Activated CD8-positive, alpha-beta T cell treated with anti-CD3 and anti-CD28 coated beads, Interleukin-2, amount 10 ng/mL, durations not matched to agents 7 days and 5 days (primary cell): Measurements from ENCODE around the gene BRI3BP. TPM values are rescaled to one million over a fixed set of nuclear protein-coding genes. Genes with fewer than 3 reads are reported as not detected.
"Not testable (repeated sequence)": the region's sequence is repeated elsewhere in the genome, so short reads cannot be mapped to it uniquely, and the experiment has no call there.

Source experiments
- ATAC-seq: fragments of 150-1000 bp; cut with Tn5 transposase; one replicate; pipeline ENCODE4 v1.10.0; 2021; ENCODE audit warnings: moderate library complexity
- CTCF ChIA-PET: fragments of 350-600 bp; sonication (Branson Sonifier 250); formaldehyde crosslinking; loops from one replicate; lab custom pipeline; 2021; ENCODE audit warnings: antibody characterized with exemption; lab: Charles Lee
- POLR2A ChIA-PET: fragments of 350-600 bp; sonication (Branson Sonifier 250); formaldehyde crosslinking; loops from one replicate; lab custom pipeline; 2021; ENCODE audit warnings: antibody characterized with exemption; lab: Charles Lee
- DNase-seq: peaks from one replicate; pipeline ENCODE4 v3.0.0-alpha.2; 2020
- H3K27ac Mint-ChIP-seq: one replicate; pipeline ENCODE4 v1.8.0; 2021; ENCODE audit warnings: mild to moderate bottlenecking, mixed read lengths
- H3K27me3 Mint-ChIP-seq: one replicate; pipeline ENCODE4 v1.8.0; 2021; ENCODE audit warnings: low read depth, mixed read lengths
- H3K36me3 Mint-ChIP-seq: one replicate; pipeline ENCODE4 v1.8.0; 2021; ENCODE audit warnings: low read depth, mixed read lengths
- H3K4me1 Mint-ChIP-seq: one replicate; pipeline ENCODE4 v1.8.0; 2021; ENCODE audit warnings: low read depth, mixed read lengths
- H3K4me3 Mint-ChIP-seq: one replicate; pipeline ENCODE4 v1.8.0; 2021; ENCODE audit warnings: mild to moderate bottlenecking, mixed read lengths
- H3K9me3 Mint-ChIP-seq: one replicate; pipeline ENCODE4 v1.8.0; 2022; ENCODE audit warnings: mixed read lengths; ENCODE audit not compliant: insufficient read depth
- total RNA-seq, 2 experiments: library from RNA; stranded (reverse); gene quantifications; one replicate each; pipeline ENCODE4 v1.2.3, GENCODE V29; 2021

The BRI3BP gene
- total RNA-seq, 2 experiments from 2014 or later = 26.5 to 27.0 TPM

DNA sequence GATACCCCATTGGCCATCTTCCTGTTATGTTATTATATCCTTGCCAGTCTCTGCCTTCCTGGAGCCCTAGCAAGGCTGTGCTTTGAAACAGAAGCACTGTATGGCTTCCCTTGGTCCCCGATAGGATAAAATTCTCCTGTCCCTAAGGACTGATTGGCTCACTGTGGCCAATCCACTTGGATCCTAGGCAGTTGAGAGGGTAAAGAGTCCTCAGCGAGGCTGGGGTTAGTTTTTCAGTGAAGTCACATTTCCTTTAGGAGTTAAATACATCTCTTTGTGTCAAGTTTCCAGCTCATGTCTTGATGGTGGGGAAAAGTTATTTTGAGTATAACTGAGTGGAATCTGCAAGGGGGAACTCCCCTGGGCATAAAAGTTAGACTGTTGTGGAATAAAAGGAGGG is 79.1 kb downstream of the BRI3BP start:
- POLR2A ChIA-PET = no interaction called here
- ATAC-seq = no peak
- Mint-ChIP-seq H3K4me1 (peaks cover 2% of the 10 kb centered on the region), H3K4me3 (no peak overlapping the region), H3K36me3 (peaks cover 18% of the 10 kb centered on the region), H3K27ac (no peak overlapping the region), H3K9me3 (no peaks in the 10 kb centered on the region), H3K27me3 (no peaks in the 10 kb centered on the region)
- CTCF ChIA-PET = interaction anchor here (1.0 kb wide), 1 partner anchor 10 kb away, joined by 3 read pairs; no protein-coding TSS in a partner anchor
- no peak for DNase-seq

DNA sequence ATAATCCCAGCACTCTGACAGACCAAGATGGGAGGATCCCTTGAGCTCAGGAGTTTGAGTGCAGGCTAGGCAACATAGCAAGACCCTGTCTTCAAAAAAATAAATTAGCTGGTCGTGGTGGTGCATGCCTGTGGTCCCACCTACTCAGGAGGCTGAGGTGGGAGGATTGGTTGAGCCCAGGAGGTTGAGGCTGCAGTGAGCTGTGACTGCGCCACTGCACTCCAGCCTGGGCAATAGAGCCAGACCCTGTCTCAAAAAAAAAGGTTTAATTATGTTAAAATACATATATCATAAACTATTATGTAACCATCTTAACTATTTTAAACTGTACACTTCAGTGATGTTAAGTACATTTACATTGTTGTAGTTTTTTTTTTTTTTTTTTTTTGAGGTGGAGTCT is 80.8 kb downstream of the BRI3BP start:
- DNase-seq, H3K27ac Mint-ChIP-seq, H3K9me3 Mint-ChIP-seq, H3K4me3 Mint-ChIP-seq, H3K27me3 Mint-ChIP-seq, H3K4me1 Mint-ChIP-seq, ATAC-seq, CTCF ChIA-PET, POLR2A ChIA-PET: not testable (repeated sequence)
- H3K36me3 Mint-ChIP-seq = peaks cover 27% of the 10 kb centered on the region

DNA sequence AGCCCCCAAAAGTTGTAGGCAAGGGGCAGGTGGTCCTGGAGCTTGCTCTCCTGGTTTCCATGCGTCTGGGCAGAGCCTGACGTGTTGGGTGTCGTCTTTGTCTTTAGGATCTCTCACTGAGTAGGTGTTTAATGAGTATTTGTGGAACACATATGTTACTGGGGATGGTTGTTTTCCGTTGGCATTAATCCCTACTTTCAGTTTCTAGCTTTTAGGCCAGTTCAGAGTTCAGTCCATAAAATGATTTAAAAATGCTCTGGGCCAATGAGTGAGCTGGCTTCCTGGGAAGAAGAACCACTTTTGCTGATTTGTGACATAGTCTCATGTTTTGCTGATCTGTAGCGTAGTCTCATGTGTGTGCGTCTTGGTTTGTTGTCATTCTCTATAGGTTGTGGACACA is 82.7 kb downstream of the BRI3BP start:
- ChIA-PET CTCF (no interaction called here), POLR2A (no interaction called here)
- no peak for DNase-seq
- no peaks in the 10 kb centered on the region for H3K9me3 Mint-ChIP-seq
- peaks cover 27% of the 10 kb centered on the region for H3K36me3 Mint-ChIP-seq
- no peak overlapping the region for H3K4me3 Mint-ChIP-seq
- H3K27ac Mint-ChIP-seq = no peak overlapping the region
- H3K4me1 Mint-ChIP-seq = no peaks in the 10 kb centered on the region
- ATAC-seq = no peak
- H3K27me3 Mint-ChIP-seq = no peaks in the 10 kb centered on the region

DNA sequence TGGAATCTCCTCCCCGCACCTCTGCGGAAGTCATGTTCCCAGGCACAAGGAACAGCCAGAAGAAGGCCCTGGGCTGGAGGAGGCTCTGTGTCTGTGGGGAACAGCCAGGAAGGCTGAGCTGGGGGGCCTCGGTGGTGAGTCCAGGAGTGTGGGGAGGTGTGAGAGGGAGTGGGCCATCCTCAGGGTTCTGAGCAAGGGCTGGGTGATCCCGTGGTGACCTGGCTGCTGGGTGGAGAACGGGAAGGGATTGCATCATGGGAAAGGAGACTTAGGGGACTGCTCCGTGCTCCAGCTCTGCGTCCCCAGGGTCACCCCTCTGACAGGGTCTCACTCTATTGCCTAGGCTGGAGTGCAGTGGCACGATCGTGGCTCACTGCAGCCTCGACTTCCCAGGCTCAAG is 85.6 kb downstream of the BRI3BP start:
- Mint-ChIP-seq H3K9me3 (no peaks in the 10 kb centered on the region), H3K27ac (no peak overlapping the region), H3K36me3 (peaks cover 33% of the 10 kb centered on the region), H3K4me3 (no peak overlapping the region), H3K27me3 (no peaks in the 10 kb centered on the region), H3K4me1 (peaks cover 3% of the 10 kb centered on the region)
- ChIA-PET POLR2A (no interaction called here), CTCF (no interaction called here)
- DNase-seq (no peak), ATAC-seq (no peak)

DNA sequence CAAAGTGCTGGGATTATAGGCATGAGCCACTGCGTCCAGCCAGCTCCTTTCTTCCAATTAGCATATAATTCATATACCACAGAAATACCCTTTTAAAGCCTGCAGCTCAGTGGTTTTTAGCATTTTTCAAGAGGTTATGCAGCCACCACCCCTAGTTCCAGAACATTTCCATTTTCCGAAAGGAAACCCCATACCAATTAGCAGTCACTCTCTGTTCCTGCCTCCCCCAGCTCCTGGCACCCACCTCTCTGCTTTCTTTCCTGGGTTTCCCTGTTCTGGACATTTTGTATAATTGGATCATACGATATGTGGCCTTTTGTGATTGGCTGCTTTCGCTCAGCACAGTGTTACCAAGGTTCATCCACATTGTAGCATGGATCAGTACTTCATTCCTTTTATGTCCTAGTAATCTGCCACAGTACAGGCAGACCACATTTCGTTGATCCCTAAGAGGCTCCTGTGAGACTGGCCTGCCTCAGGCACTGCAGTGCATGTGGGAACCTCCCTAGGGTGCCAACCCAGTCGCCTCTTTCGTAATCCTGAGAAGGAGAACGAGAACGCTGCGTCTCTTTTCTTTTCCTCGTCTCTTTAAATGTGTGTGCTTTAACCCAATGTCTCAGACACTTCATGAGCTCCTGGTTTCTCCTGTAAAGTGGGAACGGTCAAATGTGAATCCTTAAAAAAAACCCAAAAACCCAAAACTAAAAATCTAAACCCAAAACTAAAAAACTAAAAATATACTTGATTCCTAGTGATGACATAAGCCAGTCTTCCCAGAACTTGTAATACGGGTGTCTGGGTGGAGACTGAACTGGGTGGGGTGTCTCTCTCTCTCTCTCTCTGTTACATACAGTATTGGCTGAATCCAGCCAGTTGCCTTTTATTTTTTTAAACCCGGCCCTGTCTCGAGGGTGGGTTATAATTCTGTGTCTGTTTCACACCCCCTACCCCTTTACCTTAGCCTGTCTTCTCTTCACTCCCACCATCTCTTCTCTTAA is 86.5 kb downstream of the BRI3BP start:
- CTCF ChIA-PET = no interaction called here
- POLR2A ChIA-PET = no interaction called here
- Mint-ChIP-seq H3K36me3 (peaks cover 35% of the 10 kb centered on the region), H3K27me3 (no peaks in the 10 kb centered on the region), H3K4me1 (peaks cover 3% of the 10 kb centered on the region), H3K4me3 (no peak overlapping the region), H3K9me3 (no peaks in the 10 kb centered on the region), H3K27ac (no peak overlapping the region)
- DNase-seq = no peak
- ATAC-seq = no peak

Other genes starting within 250 kb of the BRI3BP start
- gene SCARB1, start 129.8 kb upstream of the BRI3BP start, total RNA-seq = 10 to 100 TPM; 12.5 to 14.6 TPM
- gene UBC, start 79.0 kb upstream of the BRI3BP start, total RNA-seq = 100 to 1,000 TPM; 974 to 998 TPM
- gene DHX37, start 4.5 kb upstream of the BRI3BP start, total RNA-seq = 10 to 100 TPM; 33.3 to 34.6 TPM
- gene AACS, start 71.8 kb downstream of the BRI3BP start, total RNA-seq = 10 to 100 TPM; 24.7 to 26.7 TPM
- not detected for gene TMEM132B, start 192.7 kb downstream of the BRI3BP start, total RNA-seq